Loucy (cell line): Measurements from ENCODE around the gene EPHB1.

ENCODE experiments used
- H2AFZ ChIP-seq: fragments of 200-600 bp; sonication (generic); 2 replicates; pipeline ENCODE4 v1.6.0; 2016; ENCODE audit warnings: antibody characterized with exemption, mild to moderate bottlenecking, low read length, moderate library complexity
- H3F3A ChIP-seq: fragments of 200-600 bp; 2 replicates; pipeline ENCODE4 v1.6.0; 2016; ENCODE audit warnings: antibody characterized with exemption, low read depth, mild to moderate bottlenecking
- H3K27me3 ChIP-seq: fragments of 200-600 bp; sonication (generic); 2 replicates; pipeline ENCODE4 v1.6.1; 2014; ENCODE audit warnings: low read length, mild to moderate bottlenecking; ENCODE audit not compliant: insufficient read depth, poor library complexity, severe bottlenecking
- H3K36me3 ChIP-seq: fragments of 200-600 bp; sonication (generic); 2 replicates; pipeline ENCODE4 v1.6.1; 2016; ENCODE audit warnings: low read length; ENCODE audit not compliant: insufficient read depth
- H3K4me1 ChIP-seq: fragments of 200-600 bp; sonication (generic); 2 replicates; pipeline ENCODE4 v1.5.1; 2014; ENCODE audit warnings: low read length, mild to moderate bottlenecking; ENCODE audit not compliant: insufficient read depth, poor library complexity, severe bottlenecking
- H3K4me2 ChIP-seq: fragments of 200-600 bp; sonication (generic); 2 replicates; pipeline ENCODE4 v1.6.0; 2014; ENCODE audit warnings: antibody characterized with exemption, low read length, low read depth, mild to moderate bottlenecking; ENCODE audit not compliant: poor library complexity, severe bottlenecking
- H3K4me3 ChIP-seq: fragments of 200-600 bp; sonication (generic); 2 replicates; pipeline ENCODE4 v1.5.1; 2014; ENCODE audit warnings: low read length, mild to moderate bottlenecking, mixed read lengths; ENCODE audit not compliant: poor library complexity, severe bottlenecking
- H3K79me2 ChIP-seq: fragments of 200-600 bp; sonication (generic); 2 replicates; pipeline ENCODE4 v1.6.1; 2014; ENCODE audit warnings: low read length; ENCODE audit not compliant: insufficient read depth
- H3K9ac ChIP-seq: fragments of 200-600 bp; sonication (generic); 2 replicates; pipeline ENCODE4 v1.6.0; 2014; ENCODE audit warnings: mild to moderate bottlenecking, low read depth, low read length, moderate library complexity; ENCODE audit not compliant: poor library complexity, severe bottlenecking
- H3K9me2 ChIP-seq: fragments of 200-600 bp; sonication (generic); replicated peaks from 2 replicates; pipeline ENCODE4 v1.6.1; 2016; ENCODE audit warnings: low read depth, low read length, mixed read lengths
- H3K9me3 ChIP-seq: fragments of 200-600 bp; sonication (generic); 2 replicates; pipeline ENCODE4 v1.6.1; 2014; ENCODE audit warnings: mild to moderate bottlenecking, antibody characterized with exemption, low read length, low read depth; ENCODE audit not compliant: insufficient read depth
- H4K20me1 ChIP-seq: fragments of 200-600 bp; sonication (generic); 2 replicates; pipeline ENCODE4 v1.6.0; 2014; ENCODE audit warnings: antibody characterized with exemption, low read length, mild to moderate bottlenecking; ENCODE audit not compliant: insufficient read depth, poor library complexity, severe bottlenecking
- CTCF ChIP-seq: fragments of 200-600 bp; sonication (generic); conservative IDR thresholded peaks from 2 replicates; pipeline ENCODE4 v1.5.1; 2014; ENCODE audit warnings: mild to moderate bottlenecking, antibody characterized with exemption, low read length
- EZH2phosphoT487 ChIP-seq: fragments of 200-600 bp; IDR thresholded peaks from 2 replicates; pipeline ENCODE4 v1.6.1; 2018; ENCODE audit warnings: antibody characterized with exemption, mild to moderate bottlenecking, moderate library complexity, borderline replicate concordance

Gene EPHB1

GRCh38 chr3:135154186-135154585, 359.1 kb downstream of the EPHB1 start:
- H3K27me3 ChIP-seq, result no peaks in the 10 kb centered on the region
- no peak overlapping the region for H3K4me3 ChIP-seq
- H4K20me1 ChIP-seq, result no peaks in the 10 kb centered on the region
- H3K4me2 ChIP-seq, result no peak overlapping the region
- no peaks in the 10 kb centered on the region for H3K4me1 ChIP-seq
- no peak for TF ChIP-seq EZH2phosphoT487
- no peak for TF ChIP-seq CTCF
- no peak overlapping the region for H3K9ac ChIP-seq
- no peaks in the 10 kb centered on the region for H3K9me2 ChIP-seq
- no peaks in the 10 kb centered on the region for H3K36me3 ChIP-seq
- no peaks in the 10 kb centered on the region for H3K79me2 ChIP-seq
- no peaks in the 10 kb centered on the region for H3F3A ChIP-seq
- no peaks in the 10 kb centered on the region; the same call in 1 of the 2 replicates for H3K9me3 ChIP-seq
- H2AFZ ChIP-seq, result no peak overlapping the region

GRCh38 chr3:135155228-135155627, 360.2 kb downstream of the EPHB1 start:
- Histone ChIP-seq H3K9ac (no peak overlapping the region), H3K79me2 (no peaks in the 10 kb centered on the region), H4K20me1 (no peaks in the 10 kb centered on the region), H3K4me3 (no peak overlapping the region), H3K9me3 (no peaks in the 10 kb centered on the region; the same call in 1 of the 2 replicates), H3K4me2 (no peak overlapping the region), H3F3A (no peaks in the 10 kb centered on the region), H3K4me1 (no peaks in the 10 kb centered on the region), H3K27me3 (no peaks in the 10 kb centered on the region), H3K36me3 (no peaks in the 10 kb centered on the region), H2AFZ (no peak overlapping the region), H3K9me2 (no peaks in the 10 kb centered on the region)
- TF ChIP-seq CTCF, result no peak
- no peak for TF ChIP-seq EZH2phosphoT487

- H3K27me3 ChIP-seq, result no peaks in the 10 kb centered on the region
- H3K4me3 ChIP-seq, result no peak overlapping the region
- no peaks in the 10 kb centered on the region; the same call in 1 of the 2 replicates for H3K9me3 ChIP-seq
- H3K4me1 ChIP-seq, result no peaks in the 10 kb centered on the region
- no peaks in the 10 kb centered on the region for H3K9me2 ChIP-seq
- H3K9ac ChIP-seq, result no peak overlapping the region
- no peak overlapping the region for H2AFZ ChIP-seq
- no peak overlapping the region for H3K4me2 ChIP-seq
- H3F3A ChIP-seq, result no peaks in the 10 kb centered on the region
- H4K20me1 ChIP-seq, result no peaks in the 10 kb centered on the region
- TF ChIP-seq CTCF, result no peak
- no peak for TF ChIP-seq EZH2phosphoT487
- no peaks in the 10 kb centered on the region for H3K79me2 ChIP-seq
- H3K36me3 ChIP-seq, result no peaks in the 10 kb centered on the region
These were observed 360.7 kb downstream of the EPHB1 start for GRCh38 chr3:135155791-135156190.
